ENCODE measurements around the gene NECTIN2.
"Not testable (repeated sequence)": the region's sequence is repeated elsewhere in the genome, so short reads cannot be mapped to it uniquely, and the experiment has no call there.

Gene NECTIN2

GRCh38 chr19:44925114-44925891 lies 79.2 kb downstream of the NECTIN2 start:
- no peaks in the 10 kb centered on the region for H4K20me1 ChIP-seq (ENCODE audit: low read depth, low read length)
- H3F3A ChIP-seq (ENCODE audit: insufficient read depth) = no peaks in the 10 kb centered on the region
- H3K9ac ChIP-seq (ENCODE audit: low read length) = no peak overlapping the region
- no peak for TF ChIP-seq CTCF (IDR thresholded peaks at IDR 0.05; ENCODE audit: insufficient read depth, low read length, poor library complexity, severe bottlenecking)
- no peak for TF ChIP-seq EZH2phosphoT487 (conservative IDR thresholded peaks at IDR 0.05; ENCODE audit: low read length)
- H3K9me2 ChIP-seq (replicated peaks; ENCODE audit: insufficient read depth, low read length) = no peaks in the 10 kb centered on the region
- no peaks in the 10 kb centered on the region for H3K79me2 ChIP-seq (ENCODE audit: insufficient read depth, low read length)
- no peaks in the 10 kb centered on the region for H3K36me3 ChIP-seq (ENCODE audit: low read length)
- H2AFZ ChIP-seq (ENCODE audit: low read depth, low read length, severe bottlenecking) = no peak overlapping the region
- no peak overlapping the region for H3K27ac ChIP-seq (ENCODE audit: low read depth, low read length)
- H3K27me3 ChIP-seq (ENCODE audit: low read length) = no peaks in the 10 kb centered on the region
- H3K4me3 ChIP-seq (ENCODE audit: insufficient read depth, low read length, poor library complexity, severe bottlenecking) = no peak overlapping the region
- H3K4me2 ChIP-seq (ENCODE audit: low read depth, low read length, poor library complexity, severe bottlenecking) = no peak overlapping the region
- H3K9me3 ChIP-seq (ENCODE audit: insufficient read depth, low read length) = no peaks in the 10 kb centered on the region

- H2AFZ ChIP-seq (ENCODE audit: low read depth, low read length, severe bottlenecking); H4K20me1 ChIP-seq (ENCODE audit: low read depth, low read length); H3K9me2 ChIP-seq (replicated peaks; ENCODE audit: insufficient read depth, low read length); H3K36me3 ChIP-seq (ENCODE audit: low read length); H3F3A ChIP-seq (ENCODE audit: insufficient read depth); H3K27ac ChIP-seq (ENCODE audit: low read depth, low read length); H3K9me3 ChIP-seq (ENCODE audit: insufficient read depth, low read length); H3K79me2 ChIP-seq (ENCODE audit: insufficient read depth, low read length); H3K27me3 ChIP-seq (ENCODE audit: low read length); H3K4me3 ChIP-seq (ENCODE audit: insufficient read depth, low read length, poor library complexity, severe bottlenecking); H3K9ac ChIP-seq (ENCODE audit: low read length): not testable (repeated sequence)
- H3K4me2 ChIP-seq (ENCODE audit: low read depth, low read length, poor library complexity, severe bottlenecking) = peak overlapping the region; percentile 34
Measured at GRCh38 chr19:44926245-44927077, 80.4 kb downstream of the NECTIN2 start.

- TF ChIP-seq CTCF (IDR thresholded peaks at IDR 0.05; ENCODE audit: insufficient read depth, low read length, poor library complexity, severe bottlenecking) (no peak), EZH2phosphoT487 (conservative IDR thresholded peaks at IDR 0.05; ENCODE audit: low read length) (no peak)
- H3K9me3 ChIP-seq (ENCODE audit: insufficient read depth, low read length) = no peaks in the 10 kb centered on the region
- H3K4me3 ChIP-seq (ENCODE audit: insufficient read depth, low read length, poor library complexity, severe bottlenecking) = no peak overlapping the region
- H3K27me3 ChIP-seq (ENCODE audit: low read length) = no peaks in the 10 kb centered on the region
- H3K79me2 ChIP-seq (ENCODE audit: insufficient read depth, low read length) = no peaks in the 10 kb centered on the region
- no peaks in the 10 kb centered on the region for H3K36me3 ChIP-seq (ENCODE audit: low read length)
- H3K9ac ChIP-seq (ENCODE audit: low read length) = no peak overlapping the region
- no peak overlapping the region for H3K27ac ChIP-seq (ENCODE audit: low read depth, low read length)
- H2AFZ ChIP-seq (ENCODE audit: low read depth, low read length, severe bottlenecking) = no peak overlapping the region
- no peaks in the 10 kb centered on the region for H4K20me1 ChIP-seq (ENCODE audit: low read depth, low read length)
- H3F3A ChIP-seq (ENCODE audit: insufficient read depth) = no peaks in the 10 kb centered on the region
- no peaks in the 10 kb centered on the region for H3K9me2 ChIP-seq (replicated peaks; ENCODE audit: insufficient read depth, low read length)
- H3K4me2 ChIP-seq (ENCODE audit: low read depth, low read length, poor library complexity, severe bottlenecking) = no peak overlapping the region
Measured at GRCh38 chr19:44927746-44928145, 81.6 kb downstream of the NECTIN2 start.

- Histone ChIP-seq H3K79me2 (ENCODE audit: insufficient read depth, low read length) (no peaks in the 10 kb centered on the region), H3K4me3 (ENCODE audit: insufficient read depth, low read length, poor library complexity, severe bottlenecking) (no peak overlapping the region), H3K27ac (ENCODE audit: low read depth, low read length) (no peak overlapping the region), H3K36me3 (ENCODE audit: low read length) (no peaks in the 10 kb centered on the region), H3K9me2 (replicated peaks; ENCODE audit: insufficient read depth, low read length) (no peaks in the 10 kb centered on the region), H3K4me2 (ENCODE audit: low read depth, low read length, poor library complexity, severe bottlenecking) (no peak overlapping the region), H2AFZ (ENCODE audit: low read depth, low read length, severe bottlenecking) (no peak overlapping the region), H3K9ac (ENCODE audit: low read length) (no peak overlapping the region), H4K20me1 (ENCODE audit: low read depth, low read length) (no peaks in the 10 kb centered on the region), H3K9me3 (ENCODE audit: insufficient read depth, low read length) (no peaks in the 10 kb centered on the region), H3K27me3 (ENCODE audit: low read length) (no peaks in the 10 kb centered on the region), H3F3A (ENCODE audit: insufficient read depth) (no peaks in the 10 kb centered on the region)
- TF ChIP-seq EZH2phosphoT487 (conservative IDR thresholded peaks at IDR 0.05; ENCODE audit: low read length) = no peak
- TF ChIP-seq CTCF (IDR thresholded peaks at IDR 0.05; ENCODE audit: insufficient read depth, low read length, poor library complexity, severe bottlenecking) = no peak
Measured at GRCh38 chr19:44930088-44930487, 84.0 kb downstream of the NECTIN2 start.

Data from SU-DHL-6 (cell line).